ENCODE measurements around the gene UBL7.

DNA sequence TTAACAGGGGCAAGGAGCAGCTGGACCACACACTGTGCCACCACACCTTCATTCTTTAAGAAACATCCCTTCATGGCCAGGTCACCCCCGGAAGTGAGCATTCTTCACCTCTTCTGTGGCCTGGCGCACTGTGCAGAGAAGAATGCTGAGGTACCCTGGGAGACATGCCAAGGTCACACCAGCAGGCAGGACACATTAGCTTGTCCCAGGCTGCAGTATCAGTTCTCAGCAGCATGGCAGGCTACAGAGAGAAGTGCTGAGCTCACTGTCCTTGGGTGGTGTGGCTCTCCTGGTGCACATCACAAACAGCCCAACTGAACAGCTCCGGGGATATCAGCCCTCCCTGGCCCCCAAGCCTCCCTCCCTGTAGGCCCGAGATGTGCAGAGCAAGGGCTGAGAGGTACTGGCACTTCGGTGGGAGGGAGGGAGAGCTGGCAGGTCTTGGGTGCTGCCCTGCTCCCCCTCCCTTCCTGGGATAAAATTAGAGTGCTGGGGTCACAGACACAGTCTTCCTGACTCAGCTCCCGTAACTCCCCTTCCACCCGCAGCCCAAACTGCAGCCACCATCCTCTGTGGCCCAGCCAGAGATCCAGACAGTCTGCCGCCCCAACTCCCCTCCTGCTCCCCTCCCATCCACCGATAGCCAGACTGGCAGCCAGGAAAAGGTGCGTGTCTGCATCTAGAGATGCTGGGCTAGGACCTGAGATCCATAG, 40.6 kb downstream of the UBL7 start:
- TF ChIP-seq, protein P1, sequence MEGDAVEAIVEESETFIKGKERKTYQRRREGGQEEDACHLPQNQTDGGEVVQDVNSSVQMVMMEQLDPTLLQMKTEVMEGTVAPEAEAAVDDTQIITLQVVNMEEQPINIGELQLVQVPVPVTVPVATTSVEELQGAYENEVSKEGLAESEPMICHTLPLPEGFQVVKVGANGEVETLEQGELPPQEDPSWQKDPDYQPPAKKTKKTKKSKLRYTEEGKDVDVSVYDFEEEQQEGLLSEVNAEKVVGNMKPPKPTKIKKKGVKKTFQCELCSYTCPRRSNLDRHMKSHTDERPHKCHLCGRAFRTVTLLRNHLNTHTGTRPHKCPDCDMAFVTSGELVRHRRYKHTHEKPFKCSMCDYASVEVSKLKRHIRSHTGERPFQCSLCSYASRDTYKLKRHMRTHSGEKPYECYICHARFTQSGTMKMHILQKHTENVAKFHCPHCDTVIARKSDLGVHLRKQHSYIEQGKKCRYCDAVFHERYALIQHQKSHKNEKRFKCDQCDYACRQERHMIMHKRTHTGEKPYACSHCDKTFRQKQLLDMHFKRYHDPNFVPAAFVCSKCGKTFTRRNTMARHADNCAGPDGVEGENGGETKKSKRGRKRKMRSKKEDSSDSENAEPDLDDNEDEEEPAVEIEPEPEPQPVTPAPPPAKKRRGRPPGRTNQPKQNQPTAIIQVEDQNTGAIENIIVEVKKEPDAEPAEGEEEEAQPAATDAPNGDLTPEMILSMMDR (IDR thresholded peaks at IDR 0.05; ENCODE audit: low read length), result no peak
- TF ChIP-seq EZH2 (optimal IDR thresholded peaks at IDR 0.05; ENCODE audit: low read depth, low read length), result no peak

Data from MM.1S (cell line).